Fibroblast of upper back skin (primary cell): ENCODE results near the gene ASB3.
"Not testable (repeated sequence)": the region's sequence is repeated elsewhere in the genome, so short reads cannot be mapped to it uniquely, and the experiment has no call there.

Experiments used
- DNase-seq: peaks from one replicate; pipeline ENCODE4 v3.0.0-alpha.2; 2013

Gene ASB3

GRCh38 chr2:53786705-53787613, at the start of gene ASB3, which contains the start of gene ERLEC1:
Gene ASB3 (minus strand): TSS chr2:53786953. CDS start chr2:53765572, 21,381 bp downstream.
Gene ERLEC1 (plus strand): TSS chr2:53787044. CDS start chr2:53787211, 167 bp downstream.
- peak; percentile 90 for DNase-seq

GRCh38 chr2:53829980-53830290, 43.2 kb upstream of the ASB3 start:
- DNase-seq, result not testable (repeated sequence)

GRCh38 chr2:53829273-53829979, 42.7 kb upstream of the ASB3 start:
- DNase-seq, result no peak

GRCh38 chr2:53828331-53828730, 41.6 kb upstream of the ASB3 start:
- DNase-seq, result no peak

- no peak for DNase-seq
Observed at GRCh38 chr2:53827398-53828175, 40.8 kb upstream of the ASB3 start.

GRCh38 chr2:53826587-53827397, 40.0 kb upstream of the ASB3 start:
- no peak for DNase-seq

GRCh38 chr2:53826030-53826410, 39.3 kb upstream of the ASB3 start:
- DNase-seq, result no peak

GRCh38 chr2:53823639-53824038, 36.9 kb upstream of the ASB3 start:
- DNase-seq, result not testable (repeated sequence)

GRCh38 chr2:53821810-53822209, 35.1 kb upstream of the ASB3 start:
- no peak for DNase-seq

- DNase-seq, result no peak
Observed at GRCh38 chr2:53820711-53821110, 34.0 kb upstream of the ASB3 start.

GRCh38 chr2:53820048-53820447, 33.3 kb upstream of the ASB3 start:
- DNase-seq, result no peak

- no peak for DNase-seq
Observed at GRCh38 chr2:53819634-53820033, 32.9 kb upstream of the ASB3 start.

GRCh38 chr2:53818854-53819435, 32.2 kb upstream of the ASB3 start:
- DNase-seq, result no peak

- DNase-seq, result no peak
Observed at GRCh38 chr2:53813151-53813550, 26.4 kb upstream of the ASB3 start.

GRCh38 chr2:53811601-53812000, 24.8 kb upstream of the ASB3 start:
- no peak for DNase-seq

GRCh38 chr2:53802617-53803151, 15.9 kb upstream of the ASB3 start:
- no peak for DNase-seq

- no peak for DNase-seq
Observed at GRCh38 chr2:53801547-53801946, 14.8 kb upstream of the ASB3 start.

GRCh38 chr2:53793821-53794220, 7.1 kb upstream of the ASB3 start:
- no peak for DNase-seq

GRCh38 chr2:53793261-53793660, 6.5 kb upstream of the ASB3 start:
- DNase-seq, result no peak

GRCh38 chr2:53787614-53788289, 999 bp upstream of the ASB3 start:
- no peak for DNase-seq

- peak; percentile 39 for DNase-seq
Observed at GRCh38 chr2:53786352-53786704, 425 bp downstream of the ASB3 start.
